ENCODE results near the gene KDM6B.

DNA sequence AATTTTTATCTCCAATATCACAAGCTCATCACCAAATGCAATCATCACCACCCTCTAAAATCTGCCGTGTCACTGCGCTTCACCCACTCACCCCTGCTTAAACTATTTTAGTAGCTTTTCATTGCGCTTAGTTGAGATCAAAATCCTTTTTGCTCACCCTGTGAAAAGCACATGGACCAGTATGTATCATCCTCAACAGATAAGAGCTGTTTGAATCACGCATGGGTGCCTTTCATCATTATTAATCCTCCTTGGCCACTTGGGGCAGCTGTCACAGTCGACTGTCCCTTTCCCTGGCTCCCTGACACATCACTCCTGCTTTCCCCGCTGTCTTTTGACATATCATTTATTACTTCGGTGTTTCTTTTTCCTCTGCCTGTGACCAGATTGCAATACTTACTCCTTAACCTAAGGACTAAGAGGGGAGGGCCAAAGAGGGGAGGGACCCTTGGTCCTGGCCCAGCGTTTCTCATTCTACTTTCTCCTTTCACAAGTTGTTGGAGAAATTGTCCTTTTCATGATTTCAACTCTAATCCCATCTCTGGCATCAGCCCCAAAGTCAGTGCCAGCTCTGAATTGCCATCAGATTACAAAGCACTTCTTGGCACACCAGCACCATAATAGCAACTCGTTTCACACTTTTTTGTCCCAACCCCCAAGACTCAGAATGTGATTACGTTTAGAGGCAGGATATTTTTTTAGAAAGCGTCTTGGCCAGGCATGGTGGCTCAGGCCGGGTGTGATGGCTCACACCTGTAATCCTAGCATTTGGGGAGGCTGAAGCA is 8.6 kb upstream of the KDM6B start:
- TF ChIP-seq POLR2A (IDR thresholded peaks at IDR 0.05) = no peak
- TF ChIP-seq, protein P1, sequence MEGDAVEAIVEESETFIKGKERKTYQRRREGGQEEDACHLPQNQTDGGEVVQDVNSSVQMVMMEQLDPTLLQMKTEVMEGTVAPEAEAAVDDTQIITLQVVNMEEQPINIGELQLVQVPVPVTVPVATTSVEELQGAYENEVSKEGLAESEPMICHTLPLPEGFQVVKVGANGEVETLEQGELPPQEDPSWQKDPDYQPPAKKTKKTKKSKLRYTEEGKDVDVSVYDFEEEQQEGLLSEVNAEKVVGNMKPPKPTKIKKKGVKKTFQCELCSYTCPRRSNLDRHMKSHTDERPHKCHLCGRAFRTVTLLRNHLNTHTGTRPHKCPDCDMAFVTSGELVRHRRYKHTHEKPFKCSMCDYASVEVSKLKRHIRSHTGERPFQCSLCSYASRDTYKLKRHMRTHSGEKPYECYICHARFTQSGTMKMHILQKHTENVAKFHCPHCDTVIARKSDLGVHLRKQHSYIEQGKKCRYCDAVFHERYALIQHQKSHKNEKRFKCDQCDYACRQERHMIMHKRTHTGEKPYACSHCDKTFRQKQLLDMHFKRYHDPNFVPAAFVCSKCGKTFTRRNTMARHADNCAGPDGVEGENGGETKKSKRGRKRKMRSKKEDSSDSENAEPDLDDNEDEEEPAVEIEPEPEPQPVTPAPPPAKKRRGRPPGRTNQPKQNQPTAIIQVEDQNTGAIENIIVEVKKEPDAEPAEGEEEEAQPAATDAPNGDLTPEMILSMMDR (IDR thresholded peaks at IDR 0.05) = no peak
